Muscle of leg (tissue), 11 donors: ENCODE measurements around the gene AEN. TPM values are rescaled to one million over a fixed set of nuclear protein-coding genes. Genes with fewer than 3 reads are reported as not detected.

Experiments
- DNase-seq: peaks from one replicate; pipeline ENCODE4 v3.0.0; 2013
- H3K27ac ChIP-seq: one replicate; pipeline ENCODE4 v1.5.1; 2013; ENCODE audit warnings: mild to moderate bottlenecking, low read length, control low read depth
- H3K27me3 ChIP-seq: one replicate; pipeline ENCODE4 v1.6.1; 2013; ENCODE audit warnings: low read length; ENCODE audit not compliant: control insufficient read depth, insufficient read depth
- H3K36me3 ChIP-seq: one replicate; pipeline ENCODE4 v1.6.1; 2013; ENCODE audit warnings: low read length; ENCODE audit not compliant: control insufficient read depth, insufficient read depth
- H3K4me1 ChIP-seq: one replicate; pipeline ENCODE4 v1.6.1; 2013; ENCODE audit warnings: low read length; ENCODE audit not compliant: control insufficient read depth, insufficient read depth
- H3K4me3 ChIP-seq: one replicate; pipeline ENCODE4 v1.5.1; 2013; ENCODE audit warnings: low read length, control low read depth
- H3K9me3 ChIP-seq: replicated peaks from 2 replicates; pipeline ENCODE4 v1.6.1; 2013; ENCODE audit warnings: low read depth, low read length; ENCODE audit not compliant: control insufficient read depth
- WGBS: methylation state at CpG from one replicate; pipeline ENCODE4 v1.1.5; 2013; ENCODE audit warnings: missing lambda C conversion rate; ENCODE audit not compliant: insufficient coverage; 5-methylcytosine and 5-hydroxymethylcytosine counted together
- polyA plus RNA-seq, 8 donors: library from polyadenylated mRNA; unstranded; fragments of 120-200 nt; gene quantifications; one replicate each; pipeline versions ENCODE4 v1.2.1 to v1.2.3, GENCODE V29; 2013; ENCODE audit warnings: inconsistent platforms in 1 of 8, low replicate concordance in 1 of 8; ENCODE audit not compliant: insufficient read length in 8 of 8, insufficient read depth in 1 of 8
- total RNA-seq: library from RNA; stranded (reverse); fragments of 120-200 nt; gene quantifications from one replicate; pipeline ENCODE4 v1.2.4, GENCODE V29; 2013

The AEN gene
- total and polyA plus RNA-seq, 9 donors, result 4.1 to 7.8 (median 5.9) TPM

DNA sequence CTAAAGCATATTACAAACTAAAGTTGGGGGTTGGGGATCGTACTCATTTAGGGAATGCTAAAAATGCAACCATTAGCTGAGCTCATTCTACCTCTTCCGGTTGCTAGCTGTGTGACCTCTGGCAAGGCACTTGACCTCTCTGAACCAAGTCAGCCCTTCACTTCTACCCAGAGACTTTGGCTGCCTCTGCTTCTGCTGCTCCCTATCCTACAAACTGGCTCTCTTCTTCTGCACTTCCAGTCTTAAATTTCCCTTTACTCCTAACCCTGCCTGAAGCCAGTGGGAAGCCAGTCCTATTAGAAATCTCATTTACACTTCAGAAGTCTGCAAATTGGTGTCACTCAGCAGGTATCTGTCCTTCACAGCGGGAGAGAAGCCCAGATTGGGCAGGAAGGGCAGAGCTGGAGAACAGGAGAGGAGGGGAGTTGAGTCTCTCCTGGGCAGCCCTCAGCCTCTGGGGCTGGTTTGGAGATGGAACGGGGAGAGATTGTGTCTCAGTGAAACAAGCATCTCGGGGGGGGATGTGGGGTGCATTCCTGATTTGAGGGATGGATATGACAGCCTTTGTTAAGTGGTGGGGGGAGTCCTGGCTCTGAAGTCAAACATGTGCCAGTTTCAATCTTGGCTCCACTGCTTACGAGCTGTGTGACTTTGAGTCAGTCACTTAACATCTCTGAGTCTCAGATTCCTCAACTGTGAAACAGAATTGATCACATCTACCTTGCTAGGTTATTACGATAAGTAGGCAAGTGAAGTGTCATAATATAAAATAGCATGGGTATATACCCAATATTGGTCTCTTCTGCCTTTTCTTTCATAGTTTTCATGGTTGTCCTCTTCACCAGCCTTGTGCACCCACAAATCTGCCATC lies 7.8 kb upstream of the AEN start:
- H3K4me1 ChIP-seq, result no peaks in the 10 kb centered on the region
- H3K4me3 ChIP-seq, result no peak overlapping the region
- no peak overlapping the region for H3K27ac ChIP-seq
- peaks cover 2% of the 10 kb centered on the region for H3K27me3 ChIP-seq
- no peak for DNase-seq
- no peaks in the 10 kb centered on the region for H3K36me3 ChIP-seq
- 23% methylated on average over 3 of the region's 7 CpGs for WGBS
- no peaks in the 10 kb centered on the region for H3K9me3 ChIP-seq

DNA sequence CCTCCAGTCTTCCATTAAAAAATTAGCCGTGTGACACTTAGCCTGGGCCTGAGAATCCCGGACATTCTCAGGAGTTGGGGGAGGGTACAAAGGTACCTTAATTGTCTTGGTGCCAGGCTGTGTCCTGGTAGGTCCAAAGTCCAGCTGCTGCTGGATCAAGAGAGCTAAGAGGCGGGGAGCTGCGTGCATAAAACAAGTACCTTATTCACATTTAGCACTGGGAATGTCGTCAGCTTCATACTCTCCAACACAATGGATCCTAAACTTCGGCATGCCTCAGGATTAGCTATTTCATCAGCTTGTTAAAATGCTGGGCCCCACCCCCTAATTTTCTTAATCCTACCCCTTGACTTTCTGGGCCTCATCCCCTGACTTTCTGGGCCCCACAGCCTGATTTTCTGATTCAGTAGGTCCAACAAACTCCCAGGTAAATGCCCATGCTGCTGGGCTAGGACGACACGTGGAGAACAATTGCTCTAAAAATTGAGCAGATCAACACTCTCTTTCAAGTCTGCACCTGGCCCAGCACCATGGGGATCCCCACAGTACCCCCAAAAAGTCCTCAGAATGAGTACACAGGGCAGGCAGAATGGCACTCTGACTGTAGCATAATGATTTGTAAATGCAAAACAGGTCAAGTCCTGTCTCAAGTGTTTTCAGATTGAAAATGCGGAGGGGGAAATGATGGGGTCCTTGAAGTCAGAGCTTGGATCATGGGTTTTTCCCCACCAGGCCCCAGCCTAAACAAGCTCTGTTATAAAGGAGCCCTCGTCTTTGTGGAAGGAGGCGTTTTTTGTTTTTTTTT lies 5.6 kb upstream of the AEN start:
- DNase-seq, result no peak
- 65% methylated on average over 6 of the region's 11 CpGs for WGBS

DNA sequence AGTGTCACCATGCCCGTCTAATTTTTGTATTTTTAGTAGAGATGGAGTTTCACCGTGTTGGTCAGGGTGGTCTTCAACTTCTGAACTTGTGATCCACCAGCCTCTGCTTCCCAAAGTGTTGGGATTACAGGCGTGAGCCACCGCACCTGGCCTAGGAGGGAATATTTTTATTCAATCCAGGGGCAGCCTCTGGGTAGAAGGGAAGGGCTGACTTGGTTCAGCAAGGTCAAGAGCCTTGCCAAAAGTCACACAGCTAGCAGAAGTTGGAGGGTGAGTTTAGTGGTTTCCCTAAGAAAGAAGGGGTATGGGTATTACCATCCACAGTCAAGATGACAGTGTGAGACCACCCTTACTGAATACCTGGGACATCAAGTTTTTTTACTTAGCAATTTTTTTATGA lies 4.9 kb upstream of the AEN start:
- H3K4me3 ChIP-seq, result no peak overlapping the region
- peaks cover 2% of the 10 kb centered on the region for H3K27me3 ChIP-seq
- DNase-seq, result no peak
- H3K9me3 ChIP-seq, result no peaks in the 10 kb centered on the region
- peaks cover 4% of the 10 kb centered on the region for H3K4me1 ChIP-seq
- no peaks in the 10 kb centered on the region for H3K36me3 ChIP-seq
- no peak overlapping the region for H3K27ac ChIP-seq
- 85% methylated on average over 2 of the region's 4 CpGs for WGBS

More for the DNA sequence above, 5.6 kb upstream of the AEN start:
- H3K4me3 ChIP-seq, result no peak overlapping the region
- H3K36me3 ChIP-seq, result no peaks in the 10 kb centered on the region
- H3K4me1 ChIP-seq, result no peaks in the 10 kb centered on the region
- peaks cover 2% of the 10 kb centered on the region for H3K27me3 ChIP-seq
- H3K27ac ChIP-seq, result no peak overlapping the region
- H3K9me3 ChIP-seq, result no peaks in the 10 kb centered on the region

DNA sequence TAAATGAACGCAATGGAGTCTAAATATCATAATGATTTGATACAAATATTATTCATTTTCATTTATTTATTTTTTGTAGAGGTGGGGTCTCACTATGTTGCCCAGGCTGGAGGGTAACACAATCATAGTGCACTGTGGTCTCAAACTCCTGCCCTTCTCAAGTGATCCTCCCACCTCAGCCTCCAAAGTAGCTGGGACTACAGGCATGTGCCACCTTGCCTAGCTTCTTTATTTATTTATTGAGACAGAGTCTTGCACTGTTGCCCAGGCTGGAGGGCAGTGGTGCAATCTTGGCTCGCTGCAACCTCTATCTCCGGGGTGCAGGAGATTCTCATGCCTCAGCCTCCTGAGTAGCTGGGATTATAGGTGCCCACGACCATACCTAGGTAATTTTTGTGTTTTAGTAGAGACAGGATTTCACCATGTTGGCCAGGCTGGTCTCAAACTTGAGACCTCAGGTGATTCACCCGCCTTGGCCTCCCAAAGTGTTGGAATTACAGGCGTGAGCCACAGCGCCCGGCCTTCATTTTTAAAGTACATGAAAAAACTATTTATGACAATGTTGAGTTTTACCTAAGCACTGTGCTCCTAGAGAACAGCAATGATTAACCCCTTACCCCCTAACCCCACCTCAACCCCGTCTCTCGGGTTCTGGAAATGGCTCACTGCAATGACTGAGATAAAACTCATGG lies 4.0 kb upstream of the AEN start:
- DNase-seq, result no peak
- Histone ChIP-seq H3K4me1 (peaks cover 11% of the 10 kb centered on the region), H3K27ac (no peak overlapping the region), H3K4me3 (no peak overlapping the region), H3K36me3 (no peaks in the 10 kb centered on the region), H3K9me3 (no peaks in the 10 kb centered on the region), H3K27me3 (peaks cover 2% of the 10 kb centered on the region)
- WGBS, result 76% methylated on average over 3 of the region's 10 CpGs

DNA sequence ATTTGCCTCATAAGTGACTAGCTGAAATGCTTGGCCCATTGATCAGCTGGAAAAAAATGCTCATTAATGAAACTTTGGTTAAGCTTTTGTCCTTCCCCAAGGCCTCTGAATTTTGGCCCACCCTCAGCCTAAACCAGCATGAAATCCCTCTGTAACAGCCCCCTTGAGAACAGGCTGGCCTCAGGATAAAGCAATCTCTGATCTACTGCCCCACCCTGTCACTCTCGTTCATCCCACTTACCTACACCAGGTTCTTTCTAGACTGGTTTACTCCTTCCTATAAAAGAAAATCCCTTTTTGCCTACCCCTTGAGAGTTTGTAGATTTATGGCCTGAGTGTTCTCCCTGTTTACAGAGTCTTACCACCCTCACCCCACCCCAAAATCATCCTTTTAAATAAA lies 3.4 kb upstream of the AEN start:
- H3K4me1 ChIP-seq, result peaks cover 12% of the 10 kb centered on the region
- no peaks in the 10 kb centered on the region for H3K9me3 ChIP-seq
- H3K27ac ChIP-seq, result no peak overlapping the region
- 13% methylated on average over 1 of the region's 1 CpG for WGBS
- no peaks in the 10 kb centered on the region for H3K36me3 ChIP-seq
- peaks cover 2% of the 10 kb centered on the region for H3K27me3 ChIP-seq
- H3K4me3 ChIP-seq, result no peak overlapping the region
- DNase-seq, result no peak

DNA sequence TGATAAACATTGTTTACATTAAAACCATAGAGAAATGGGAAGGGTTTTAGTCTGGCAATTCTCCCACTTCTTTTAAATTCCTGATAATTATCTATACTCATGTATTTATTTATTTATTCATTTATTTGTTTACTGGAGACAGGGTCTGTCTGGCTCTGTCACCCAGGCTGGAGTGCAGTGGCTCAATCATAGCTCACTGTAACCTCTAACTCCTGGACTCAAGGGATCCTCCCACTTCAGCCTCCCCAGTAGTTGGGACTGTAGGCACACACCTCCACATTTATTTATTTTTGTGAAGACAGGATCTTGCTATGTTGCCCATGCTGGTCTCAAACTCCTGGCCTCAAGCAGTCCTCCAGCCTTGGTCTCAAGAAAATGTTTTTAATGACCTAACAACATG lies 2.5 kb upstream of the AEN start:
- peaks cover 14% of the 10 kb centered on the region for H3K4me1 ChIP-seq
- no peaks in the 10 kb centered on the region for H3K36me3 ChIP-seq
- H3K27me3 ChIP-seq, result no peaks in the 10 kb centered on the region
- no peak overlapping the region for H3K27ac ChIP-seq
- H3K9me3 ChIP-seq, result no peaks in the 10 kb centered on the region
- no peak overlapping the region for H3K4me3 ChIP-seq
- no peak for DNase-seq

DNA sequence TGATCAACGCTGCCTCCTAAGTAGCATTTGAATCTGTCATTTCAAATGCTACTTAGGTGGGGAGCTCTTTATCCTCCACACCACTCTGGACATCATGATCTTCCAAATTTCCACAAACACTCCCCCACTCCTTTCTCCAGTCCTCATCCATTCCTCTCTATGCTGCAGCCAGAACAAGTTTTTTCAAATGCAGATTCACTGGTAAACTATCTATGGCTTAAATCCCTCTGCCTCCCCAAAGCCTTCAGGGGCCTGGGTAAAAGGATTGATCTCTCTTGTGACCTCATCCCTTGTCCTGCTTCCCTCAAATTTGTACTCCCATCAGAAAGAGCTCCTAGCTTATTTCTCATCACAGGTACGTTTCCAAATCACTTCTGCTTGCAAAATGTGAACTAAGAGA lies 1.3 kb upstream of the AEN start:
- Histone ChIP-seq H3K4me3 (no peak overlapping the region), H3K27me3 (no peaks in the 10 kb centered on the region), H3K36me3 (no peaks in the 10 kb centered on the region), H3K4me1 (peaks cover 22% of the 10 kb centered on the region), H3K27ac (no peak overlapping the region), H3K9me3 (no peaks in the 10 kb centered on the region)
- DNase-seq, result no peak
- 67% methylated on average over 1 of the region's 2 CpGs for WGBS

DNA sequence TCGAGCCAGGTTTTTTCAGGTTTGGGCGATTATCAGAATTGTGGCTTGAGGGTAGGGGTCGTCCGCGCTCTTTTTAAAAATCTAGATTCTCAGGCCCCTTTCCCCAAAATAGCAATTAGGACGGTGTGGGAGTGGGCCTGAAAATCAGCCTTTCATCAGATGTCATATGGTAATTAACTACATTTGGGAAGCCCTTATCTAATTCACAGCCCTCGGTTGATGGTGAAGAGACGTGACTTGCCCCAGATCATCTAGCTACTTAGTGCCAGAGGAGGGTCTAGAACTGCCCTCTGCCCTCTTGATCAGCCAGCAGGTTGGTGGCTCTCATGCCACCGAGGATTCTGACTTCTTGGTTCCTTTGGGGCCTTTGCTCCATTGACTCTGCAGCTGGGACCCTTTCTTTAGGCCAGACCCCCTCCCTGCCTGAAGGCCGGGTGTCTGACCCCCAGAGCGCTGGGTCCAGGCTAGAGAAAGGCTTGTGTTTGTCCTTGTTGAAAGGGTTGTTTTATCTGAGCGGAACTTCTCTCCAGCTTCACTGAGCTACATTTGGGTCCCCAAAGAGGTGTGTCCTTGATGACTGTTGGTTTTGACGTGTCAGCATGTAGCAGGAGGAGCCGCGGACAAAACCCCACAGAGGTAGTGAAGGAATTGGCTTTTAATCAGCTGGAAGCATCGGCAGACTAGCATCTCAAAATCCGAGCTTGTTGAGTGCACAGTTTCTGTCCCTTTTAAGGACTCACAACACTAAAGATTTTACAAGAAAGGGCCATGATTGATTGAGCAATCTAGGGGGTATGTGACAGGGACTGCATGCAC lies 857 bp downstream of the AEN start:
- Histone ChIP-seq H3K4me3 (peak overlapping the region; percentile 72), H3K36me3 (peaks cover 10% of the 10 kb centered on the region), H3K9me3 (no peaks in the 10 kb centered on the region), H3K4me1 (peaks cover 26% of the 10 kb centered on the region), H3K27ac (peak overlapping the region; percentile 66), H3K27me3 (no peaks in the 10 kb centered on the region)
- 0% methylated on average over 3 of the region's 17 CpGs for WGBS
- peak; percentile 44 for DNase-seq

DNA sequence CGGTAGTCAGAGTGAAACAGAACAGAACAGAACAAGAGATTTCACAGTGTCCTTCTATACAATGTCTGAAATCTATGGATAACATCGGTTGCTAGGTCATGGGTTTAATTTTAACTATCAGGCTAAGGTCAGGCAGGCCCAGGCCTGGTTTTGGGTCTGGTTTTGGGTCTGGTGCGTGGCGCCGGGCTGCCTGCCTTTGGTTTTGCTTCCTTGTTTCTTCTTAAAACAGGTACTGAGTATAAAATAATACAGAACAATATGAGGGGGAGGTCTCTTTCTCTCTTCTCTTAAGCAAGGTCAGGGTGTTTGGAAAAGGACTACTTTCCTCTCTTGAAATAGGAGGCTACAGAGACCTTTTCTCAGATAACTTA lies 1.4 kb downstream of the AEN start:
- peaks cover 12% of the 10 kb centered on the region for H3K36me3 ChIP-seq
- no peak overlapping the region for H3K4me3 ChIP-seq

More for the DNA sequence above, 1.4 kb downstream of the AEN start:
- Histone ChIP-seq H3K27ac (no peak overlapping the region), H3K9me3 (no peaks in the 10 kb centered on the region), H3K4me1 (peaks cover 26% of the 10 kb centered on the region), H3K27me3 (no peaks in the 10 kb centered on the region)
- WGBS, result 0% methylated on average over 1 of the region's 5 CpGs
- no peak for DNase-seq
